ENCODE data around the gene TAOK1.

Gene TAOK1

GRCh38 chr17:29561554-29562517 lies 171.7 kb downstream of the TAOK1 start:
- H3K27me3 ChIP-seq (replicated peaks in 2 of 5; ENCODE audit: control insufficient read depth in 4 of 5, insufficient read depth in 5 of 5, low read length in 4 of 5) = no peaks in the 10 kb centered on the region
- ChIA-PET CTCF (interaction anchor here (1.0 to 3.9 kb wide), 5 partner anchors 10 to 423 kb away, joined by 3 to 36 read pairs (median 4); no protein-coding TSS in a partner anchor), POLR2A (no interaction called here)
- no peak overlapping the region for H3K27ac ChIP-seq (ENCODE audit: insufficient read depth in 1 of 2, low read depth in 1 of 2, low read length in 2 of 2, poor library complexity in 1 of 2, severe bottlenecking in 2 of 2)
- H3K36me3 ChIP-seq (ENCODE audit: control insufficient read depth in 4 of 4, insufficient read depth in 4 of 4, low read length in 3 of 4) = peaks cover 0 to 13% (median 0%) of the 10 kb centered on the region in 4 experiments
- peak overlapping the region in 1 of 7 experiments; percentile 15 for H3K4me3 ChIP-seq (ENCODE audit: control insufficient read depth in 1 of 7, extremely low read depth in 1 of 7, insufficient read depth in 4 of 7, low read depth in 2 of 7, low read length in 6 of 7)
- H3K4me1 ChIP-seq (ENCODE audit: control extremely low read depth in 1 of 4, control insufficient read depth in 4 of 4, insufficient read depth in 4 of 4, low read length in 3 of 4) = peaks cover 19 to 75% (median 62%) of the 10 kb centered on the region in 4 experiments
- DNase-seq = peak in 2 of 3 donors; percentile 58 to 63
- no peaks in the 10 kb centered on the region for H3K9me3 ChIP-seq (ENCODE audit: control extremely low read depth in 1 of 5, control insufficient read depth in 4 of 5, insufficient read depth in 2 of 5, low read depth in 1 of 5, low read length in 4 of 5)
- WGBS (ENCODE audit: insufficient coverage) = 63% methylated on average over 17 of the region's 17 CpGs

- Histone ChIP-seq H3K36me3 (ENCODE audit: control insufficient read depth in 4 of 4, insufficient read depth in 4 of 4, low read length in 3 of 4) (peaks cover 0 to 13% (median 0%) of the 10 kb centered on the region in 4 experiments), H3K4me1 (ENCODE audit: control extremely low read depth in 1 of 4, control insufficient read depth in 4 of 4, insufficient read depth in 4 of 4, low read length in 3 of 4) (peaks cover 19 to 71% (median 61%) of the 10 kb centered on the region in 4 experiments), H3K27ac (ENCODE audit: insufficient read depth in 1 of 2, low read depth in 1 of 2, low read length in 2 of 2, poor library complexity in 1 of 2, severe bottlenecking in 2 of 2) (no peak overlapping the region), H3K4me3 (ENCODE audit: control insufficient read depth in 1 of 7, extremely low read depth in 1 of 7, insufficient read depth in 4 of 7, low read depth in 2 of 7, low read length in 6 of 7) (no peak overlapping the region), H3K9me3 (ENCODE audit: control extremely low read depth in 1 of 5, control insufficient read depth in 4 of 5, insufficient read depth in 2 of 5, low read depth in 1 of 5, low read length in 4 of 5) (no peaks in the 10 kb centered on the region), H3K27me3 (replicated peaks in 2 of 5; ENCODE audit: control insufficient read depth in 4 of 5, insufficient read depth in 5 of 5, low read length in 4 of 5) (no peaks in the 10 kb centered on the region)
- CTCF ChIA-PET = interaction anchor here (2.1 to 3.9 kb wide), 2 partner anchors 9 to 17 kb away, joined by 4 to 36 read pairs; no protein-coding TSS in a partner anchor
- POLR2A ChIA-PET = interaction anchor here (0.8 kb wide), 1 partner anchor 15 kb away, joined by 3 read pairs; no protein-coding TSS in a partner anchor
- WGBS (ENCODE audit: insufficient coverage) = 71% methylated on average over 13 of the region's 18 CpGs
- DNase-seq = no peak
These were observed 172.5 kb downstream of the TAOK1 start for GRCh38 chr17:29562615-29563014.

- DNase-seq = peak in 2 of 3 donors; percentile 29 to 43
- no peaks in the 10 kb centered on the region for H3K9me3 ChIP-seq (ENCODE audit: control extremely low read depth in 1 of 5, control insufficient read depth in 4 of 5, insufficient read depth in 2 of 5, low read depth in 1 of 5, low read length in 4 of 5)
- no peak overlapping the region for H3K27ac ChIP-seq (ENCODE audit: insufficient read depth in 1 of 2, low read depth in 1 of 2, low read length in 2 of 2, poor library complexity in 1 of 2, severe bottlenecking in 2 of 2)
- ChIA-PET CTCF (no interaction called here), POLR2A (interaction anchor here (0.6 kb wide), 1 partner anchor 167 kb away, joined by 5 read pairs; no protein-coding TSS in a partner anchor)
- H3K4me3 ChIP-seq (ENCODE audit: control insufficient read depth in 1 of 7, extremely low read depth in 1 of 7, insufficient read depth in 4 of 7, low read depth in 2 of 7, low read length in 6 of 7) = no peak overlapping the region
- no peaks in the 10 kb centered on the region for H3K27me3 ChIP-seq (replicated peaks in 2 of 5; ENCODE audit: control insufficient read depth in 4 of 5, insufficient read depth in 5 of 5, low read length in 4 of 5)
- H3K36me3 ChIP-seq (ENCODE audit: control insufficient read depth in 4 of 4, insufficient read depth in 4 of 4, low read length in 3 of 4) = peaks cover 0 to 13% (median 0%) of the 10 kb centered on the region in 4 experiments
- H3K4me1 ChIP-seq (ENCODE audit: control extremely low read depth in 1 of 4, control insufficient read depth in 4 of 4, insufficient read depth in 4 of 4, low read length in 3 of 4) = peaks cover 19 to 75% (median 69%) of the 10 kb centered on the region in 4 experiments
- WGBS (ENCODE audit: insufficient coverage) = 86% methylated on average over 1 of the region's 3 CpGs
These were observed 173.7 kb downstream of the TAOK1 start for GRCh38 chr17:29563816-29564215.

- peaks cover 0 to 16% (median under 1%) of the 10 kb centered on the region in 4 experiments for H3K36me3 ChIP-seq (ENCODE audit: control insufficient read depth in 4 of 4, insufficient read depth in 4 of 4, low read length in 3 of 4)
- ChIA-PET POLR2A (no interaction called here), CTCF (interaction anchor here (0.6 to 4.0 kb wide), 10 partner anchors 8 to 196 kb away, joined by 3 to 10 read pairs (median 3); no protein-coding TSS in a partner anchor)
- 8% methylated on average over 54 of the region's 55 CpGs for WGBS (ENCODE audit: insufficient coverage)
- H3K4me3 ChIP-seq (ENCODE audit: control insufficient read depth in 1 of 7, extremely low read depth in 1 of 7, insufficient read depth in 4 of 7, low read depth in 2 of 7, low read length in 6 of 7) = peak overlapping the region; percentile 23 to 91 (median 65)
- no peaks in the 10 kb centered on the region for H3K9me3 ChIP-seq (ENCODE audit: control extremely low read depth in 1 of 5, control insufficient read depth in 4 of 5, insufficient read depth in 2 of 5, low read depth in 1 of 5, low read length in 4 of 5)
- no peaks in the 10 kb centered on the region for H3K27me3 ChIP-seq (replicated peaks in 2 of 5; ENCODE audit: control insufficient read depth in 4 of 5, insufficient read depth in 5 of 5, low read length in 4 of 5)
- DNase-seq = peak in 2 of 3 donors; percentile 49 to 66
- H3K27ac ChIP-seq (ENCODE audit: insufficient read depth in 1 of 2, low read depth in 1 of 2, low read length in 2 of 2, poor library complexity in 1 of 2, severe bottlenecking in 2 of 2) = peak overlapping the region in 1 of 2 experiments; percentile 25
- H3K4me1 ChIP-seq (ENCODE audit: control extremely low read depth in 1 of 4, control insufficient read depth in 4 of 4, insufficient read depth in 4 of 4, low read length in 3 of 4) = peaks cover 14 to 70% (median 64%) of the 10 kb centered on the region in 4 experiments
These were observed 175.7 kb downstream of the TAOK1 start for GRCh38 chr17:29565643-29566472.

- Histone ChIP-seq H3K4me1 (ENCODE audit: control extremely low read depth in 1 of 4, control insufficient read depth in 4 of 4, insufficient read depth in 4 of 4, low read length in 3 of 4) (peaks cover 7 to 62% (median 57%) of the 10 kb centered on the region in 4 experiments), H3K9me3 (ENCODE audit: control extremely low read depth in 1 of 5, control insufficient read depth in 4 of 5, insufficient read depth in 2 of 5, low read depth in 1 of 5, low read length in 4 of 5) (no peaks in the 10 kb centered on the region), H3K27ac (ENCODE audit: insufficient read depth in 1 of 2, low read depth in 1 of 2, low read length in 2 of 2, poor library complexity in 1 of 2, severe bottlenecking in 2 of 2) (peak within 1 kb of the TSS; percentile 25), H3K4me3 (ENCODE audit: control insufficient read depth in 1 of 7, extremely low read depth in 1 of 7, insufficient read depth in 4 of 7, low read depth in 2 of 7, low read length in 6 of 7) (peak within 1 kb of the TSS; percentile 45 to 91 (median 77)), H3K27me3 (replicated peaks in 2 of 5; ENCODE audit: control insufficient read depth in 4 of 5, insufficient read depth in 5 of 5, low read length in 4 of 5) (no peaks in the 10 kb centered on the region), H3K36me3 (ENCODE audit: control insufficient read depth in 4 of 4, insufficient read depth in 4 of 4, low read length in 3 of 4) (peaks cover 0 to 20% (median 3%) of the 10 kb centered on the region in 4 experiments)
- CTCF ChIA-PET = interaction anchor here (0.6 to 4.0 kb wide), 12 partner anchors 9 to 68 kb away, joined by 3 to 10 read pairs (median 3); no protein-coding TSS in a partner anchor
- POLR2A ChIA-PET = interaction anchor here (0.6 to 1.3 kb wide), 2 partner anchors 26 to 297 kb away, joined by 3 read pairs; partner anchors contain the start of gene ANKRD13B
- DNase-seq = peak; percentile 58 to 81 (median 74)
- WGBS (ENCODE audit: insufficient coverage) = under 1% methylated on average over 80 of the region's 94 CpGs
These were observed 176.5 kb downstream of the TAOK1 start, which contains the start of gene ABHD15 for GRCh38 chr17:29566473-29567303. Gene ABHD15, minus strand, starts transcription at chr17:29567037. Its CDS starts 71 bp downstream, at chr17:29566966.

GRCh38 chr17:29567304-29567553 lies 177.1 kb downstream of the TAOK1 start:
- no peak for DNase-seq
- H3K9me3 ChIP-seq (ENCODE audit: control extremely low read depth in 1 of 5, control insufficient read depth in 4 of 5, insufficient read depth in 2 of 5, low read depth in 1 of 5, low read length in 4 of 5) = no peaks in the 10 kb centered on the region
- ChIA-PET POLR2A (interaction anchor here (1.3 kb wide), 1 partner anchor 26 kb away, joined by 3 read pairs; the partner anchor contains the start of gene ANKRD13B), CTCF (interaction anchor here (0.9 to 4.0 kb wide), 8 partner anchors 8 to 50 kb away, joined by 3 to 10 read pairs (median 4); no protein-coding TSS in a partner anchor)
- peaks cover 3 to 59% (median 52%) of the 10 kb centered on the region in 4 experiments for H3K4me1 ChIP-seq (ENCODE audit: control extremely low read depth in 1 of 4, control insufficient read depth in 4 of 4, insufficient read depth in 4 of 4, low read length in 3 of 4)
- peak overlapping the region; percentile 45 to 91 (median 77) for H3K4me3 ChIP-seq (ENCODE audit: control insufficient read depth in 1 of 7, extremely low read depth in 1 of 7, insufficient read depth in 4 of 7, low read depth in 2 of 7, low read length in 6 of 7)
- 0% methylated on average over 19 of the region's 27 CpGs for WGBS (ENCODE audit: insufficient coverage)
- peak overlapping the region in 1 of 2 experiments; percentile 25 for H3K27ac ChIP-seq (ENCODE audit: insufficient read depth in 1 of 2, low read depth in 1 of 2, low read length in 2 of 2, poor library complexity in 1 of 2, severe bottlenecking in 2 of 2)
- H3K27me3 ChIP-seq (replicated peaks in 2 of 5; ENCODE audit: control insufficient read depth in 4 of 5, insufficient read depth in 5 of 5, low read length in 4 of 5) = no peaks in the 10 kb centered on the region
- H3K36me3 ChIP-seq (ENCODE audit: control insufficient read depth in 4 of 4, insufficient read depth in 4 of 4, low read length in 3 of 4) = peaks cover 0 to 20% (median 7%) of the 10 kb centered on the region in 4 experiments
